Measurements from ENCODE around the gene ASPSCR1. TPM values are rescaled to one million over a fixed set of nuclear protein-coding genes. Genes with fewer than 3 reads are reported as not detected.

Gene ASPSCR1, protein sequence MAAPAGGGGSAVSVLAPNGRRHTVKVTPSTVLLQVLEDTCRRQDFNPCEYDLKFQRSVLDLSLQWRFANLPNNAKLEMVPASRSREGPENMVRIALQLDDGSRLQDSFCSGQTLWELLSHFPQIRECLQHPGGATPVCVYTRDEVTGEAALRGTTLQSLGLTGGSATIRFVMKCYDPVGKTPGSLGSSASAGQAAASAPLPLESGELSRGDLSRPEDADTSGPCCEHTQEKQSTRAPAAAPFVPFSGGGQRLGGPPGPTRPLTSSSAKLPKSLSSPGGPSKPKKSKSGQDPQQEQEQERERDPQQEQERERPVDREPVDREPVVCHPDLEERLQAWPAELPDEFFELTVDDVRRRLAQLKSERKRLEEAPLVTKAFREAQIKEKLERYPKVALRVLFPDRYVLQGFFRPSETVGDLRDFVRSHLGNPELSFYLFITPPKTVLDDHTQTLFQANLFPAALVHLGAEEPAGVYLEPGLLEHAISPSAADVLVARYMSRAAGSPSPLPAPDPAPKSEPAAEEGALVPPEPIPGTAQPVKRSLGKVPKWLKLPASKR
- total RNA-seq (2022; extraction: Qiagen RNA extraction; ENCODE audit: low read depth), result 16.0 to 28.1 TPM (median 27.1 TPM) in 5 replicates

DNA sequence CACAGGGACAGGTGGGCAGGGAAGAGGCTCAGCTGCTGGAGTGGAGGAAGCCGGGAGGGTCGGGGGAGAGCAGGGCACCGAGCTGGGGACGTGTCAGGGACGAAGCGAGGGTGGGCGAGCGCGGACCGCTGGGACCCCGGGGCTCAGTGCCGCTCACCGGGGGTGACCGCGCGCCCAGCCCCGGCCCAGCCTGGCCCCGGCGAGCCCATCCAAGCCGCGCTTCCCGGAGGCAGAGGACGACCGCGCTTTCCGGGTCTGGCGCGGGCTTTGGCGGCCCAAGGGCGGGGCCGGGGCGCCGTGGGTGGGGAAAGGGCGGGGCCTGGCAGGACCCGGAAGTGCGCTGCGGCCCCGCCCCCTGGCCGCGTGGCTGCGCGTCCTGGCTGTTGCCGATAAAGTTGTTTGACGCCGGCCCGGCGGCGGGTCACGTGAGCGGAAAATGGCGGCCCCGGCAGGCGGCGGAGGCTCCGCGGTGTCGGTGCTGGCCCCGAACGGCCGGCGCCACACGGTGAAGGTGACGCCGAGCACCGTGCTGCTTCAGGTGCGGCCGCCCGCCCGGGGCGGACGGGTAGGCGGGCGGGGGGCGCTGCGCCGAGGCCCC is at the start of gene ASPSCR1:
TSS of gene ASPSCR1 (plus strand) at position 419 of the 598 bp plus-strand sequence. CDS start at position 437, 18 bp downstream.

DNA sequence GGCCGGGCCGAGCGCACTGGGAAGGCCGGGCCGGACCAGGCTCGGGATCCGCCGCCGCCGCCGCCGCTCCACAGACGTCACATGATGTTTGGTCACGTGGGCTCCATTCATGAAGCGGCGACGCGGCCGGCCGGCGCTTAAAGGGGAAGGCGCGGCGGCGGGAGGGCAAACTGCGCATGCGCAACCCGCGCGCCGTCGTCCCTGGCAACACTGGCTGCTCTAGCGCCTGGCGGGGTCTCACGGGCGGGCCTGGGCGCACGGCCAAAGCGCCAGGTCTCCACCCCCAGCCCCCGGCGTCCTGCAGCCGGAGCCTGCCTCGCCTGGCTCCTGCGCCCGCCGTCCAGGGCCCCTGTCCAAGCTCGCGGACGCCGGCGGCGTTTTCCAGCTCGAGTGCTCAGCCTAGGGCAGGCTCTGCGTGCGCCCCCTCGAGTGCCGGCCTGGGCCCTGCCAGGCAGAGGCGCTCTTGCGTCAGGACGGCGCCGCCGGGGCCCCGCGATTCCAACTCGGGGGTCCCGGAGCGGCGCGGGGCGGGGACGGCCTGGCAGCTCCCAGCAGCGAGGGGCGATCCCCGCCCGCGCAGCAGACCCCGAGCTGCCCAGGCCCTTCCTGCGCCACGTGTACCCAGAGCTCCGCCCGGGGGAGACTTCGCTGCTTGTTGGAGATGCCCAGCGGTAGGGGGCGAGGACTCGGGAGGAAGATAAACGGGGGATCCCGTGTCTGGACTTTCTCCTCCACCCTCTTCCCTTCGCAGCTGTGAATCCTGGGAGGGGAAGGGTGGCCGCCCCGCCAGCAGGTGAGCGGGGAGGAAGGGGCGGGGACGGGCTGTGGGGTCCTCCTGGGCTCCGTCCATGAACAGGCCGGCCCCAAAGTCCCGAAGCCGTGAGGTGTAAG is 49.5 kb upstream of the ASPSCR1 start, which contains the start of gene MAFG:
TSS of gene MAFG (minus strand) at position 83 of the 891 bp plus-strand sequence. CDS start 4,550 bp downstream, outside the sequence.

DNA sequence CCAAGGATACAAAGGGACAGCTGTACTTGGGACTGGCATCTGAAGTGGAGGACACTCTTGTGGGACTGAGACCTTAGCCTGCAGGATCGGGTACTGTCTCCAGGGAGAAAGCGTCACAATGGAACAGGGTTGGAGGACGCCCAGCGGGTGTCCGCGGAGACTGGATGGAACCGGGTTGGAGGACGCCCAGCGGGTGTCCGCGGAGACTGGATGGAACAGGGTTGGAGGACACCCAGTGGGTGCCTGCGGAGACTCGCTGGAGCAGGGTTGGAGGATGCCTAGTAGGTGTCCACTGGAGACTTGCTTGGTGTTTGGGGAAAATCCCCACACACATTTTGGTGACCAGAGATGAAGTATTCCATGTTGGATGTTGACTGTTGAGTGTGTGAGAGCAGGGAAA is 30.2 kb upstream of the ASPSCR1 start, which contains the start of gene MYADML2:
TSS of gene MYADML2 (minus strand) at position 45 of the 400 bp plus-strand sequence. CDS start 5,492 bp downstream, outside the sequence.

DNA sequence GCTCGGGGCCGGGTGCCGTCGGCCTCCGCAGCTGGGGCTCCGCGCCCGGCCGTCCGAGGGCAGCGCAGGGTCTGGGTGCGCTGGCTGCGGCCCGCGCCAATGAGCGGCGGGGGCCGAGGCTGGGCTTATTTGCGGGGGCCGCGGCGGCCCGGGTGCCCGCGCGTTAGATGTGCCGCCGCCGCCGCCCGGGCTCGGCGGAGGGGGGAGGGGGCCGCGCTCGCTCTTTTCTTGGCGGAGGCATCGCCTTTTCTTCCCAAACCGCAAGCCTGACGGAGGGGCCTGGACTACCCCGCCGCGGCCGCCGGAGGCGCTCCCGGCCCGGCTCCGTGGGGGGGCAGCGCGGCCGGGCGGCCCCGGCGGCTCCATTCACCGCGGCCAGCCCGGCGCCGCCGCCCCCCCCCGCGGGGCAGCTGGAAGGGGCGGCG is 16.3 kb upstream of the ASPSCR1 start, which contains the start of gene NOTUM:
TSS of gene NOTUM (minus strand) at position 101 of the 425 bp plus-strand sequence. CDS start 278 bp downstream, outside the sequence.

DNA sequence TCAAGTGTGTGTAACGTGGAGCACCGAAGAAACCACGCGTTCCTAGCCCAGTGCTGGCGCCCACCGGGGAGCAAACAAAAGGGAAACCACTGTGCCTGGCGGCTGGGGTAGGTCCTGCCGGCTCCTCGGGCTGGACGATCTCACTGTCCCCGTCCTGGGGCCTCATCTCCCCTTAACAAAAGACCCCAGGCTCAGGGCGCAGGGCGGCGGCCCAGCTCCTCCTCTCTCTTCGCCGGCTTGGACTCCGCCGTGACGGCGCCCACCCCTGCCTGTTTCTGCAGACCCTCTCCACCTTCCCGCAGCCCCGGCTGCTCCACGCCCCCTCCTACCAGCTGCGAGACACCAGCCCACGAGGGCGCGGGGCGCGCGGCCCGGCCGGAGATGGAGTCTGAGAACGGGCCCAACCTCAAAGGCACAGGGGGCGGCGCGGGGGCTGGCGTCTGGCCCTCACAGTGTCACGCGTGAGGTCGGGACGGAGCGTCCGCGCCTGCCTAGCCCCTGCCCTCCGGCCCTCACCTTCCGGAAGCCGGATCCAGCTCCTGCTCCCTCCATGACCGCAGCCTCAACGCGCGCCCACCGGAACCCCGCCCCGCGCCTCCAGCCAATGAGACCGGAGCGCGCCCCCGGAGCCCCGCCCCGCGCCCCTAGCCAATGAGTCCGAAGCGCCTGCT is 45.0 kb downstream of the ASPSCR1 start, which contains the start of gene CENPX:
TSS of gene CENPX (minus strand) at position 569 of the 671 bp plus-strand sequence. CDS start at position 552, 17 bp downstream.

DNA sequence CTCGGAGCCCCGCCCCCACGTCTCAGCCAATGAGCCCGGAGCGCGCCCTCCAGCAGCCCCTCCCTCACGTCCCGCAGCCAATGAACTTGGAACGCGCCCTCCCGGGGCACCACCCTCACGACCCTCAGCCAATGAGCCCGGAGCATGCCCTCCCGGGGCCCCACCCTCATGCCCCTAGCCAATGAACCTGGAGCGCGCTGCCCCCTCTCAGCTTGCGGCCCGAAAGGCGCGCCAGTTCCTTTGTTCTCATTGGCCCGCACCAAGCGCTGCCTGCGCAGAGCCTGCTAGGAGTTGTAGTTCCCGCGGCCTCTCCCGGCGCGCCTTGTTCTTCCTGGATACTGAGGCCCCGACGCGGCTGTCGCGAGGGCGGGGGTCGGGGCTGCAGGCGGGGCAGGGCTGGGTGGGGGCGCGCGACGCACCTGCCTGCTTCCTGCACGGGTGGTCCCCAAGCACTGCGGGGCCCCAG is 45.6 kb downstream of the ASPSCR1 start, which contains the start of gene LRRC45:
TSS of gene LRRC45 (plus strand) at position 325 of the 466 bp plus-strand sequence. CDS start 339 bp downstream, outside the sequence.

DNA sequence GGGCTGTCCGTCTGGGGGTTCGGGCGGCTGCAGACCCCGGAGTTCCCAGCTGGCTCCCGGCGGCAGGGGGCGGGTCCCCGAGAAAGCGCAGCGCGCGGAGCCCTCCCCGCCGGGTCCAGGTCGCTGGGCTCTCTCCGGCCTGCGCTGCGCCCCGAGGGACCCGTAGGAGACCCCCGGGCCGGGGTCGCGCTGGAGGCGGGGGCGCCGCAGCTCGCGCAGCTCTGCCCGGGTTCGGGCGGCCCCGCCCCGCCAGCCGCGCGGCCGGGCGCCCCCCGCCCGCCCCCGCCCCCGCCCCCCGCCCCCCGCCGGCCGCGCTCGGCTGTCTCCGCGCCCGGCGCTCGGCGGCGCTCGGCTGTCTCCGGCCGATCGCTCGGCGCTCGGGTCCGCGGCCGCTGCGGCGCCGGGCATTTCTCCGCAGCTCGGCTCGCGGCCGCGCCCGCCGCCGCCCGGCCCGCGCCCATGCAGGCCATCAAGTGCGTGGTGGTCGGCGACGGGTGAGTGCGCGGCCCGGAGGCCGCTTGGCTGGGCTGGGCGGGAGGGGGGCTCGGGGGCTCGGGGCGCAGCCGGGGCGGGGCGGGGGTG is 54.0 kb downstream of the ASPSCR1 start, which contains the start of gene RAC3:
TSS of gene RAC3 (plus strand) at position 376 of the 582 bp plus-strand sequence. CDS start at position 460, 84 bp downstream.

DNA sequence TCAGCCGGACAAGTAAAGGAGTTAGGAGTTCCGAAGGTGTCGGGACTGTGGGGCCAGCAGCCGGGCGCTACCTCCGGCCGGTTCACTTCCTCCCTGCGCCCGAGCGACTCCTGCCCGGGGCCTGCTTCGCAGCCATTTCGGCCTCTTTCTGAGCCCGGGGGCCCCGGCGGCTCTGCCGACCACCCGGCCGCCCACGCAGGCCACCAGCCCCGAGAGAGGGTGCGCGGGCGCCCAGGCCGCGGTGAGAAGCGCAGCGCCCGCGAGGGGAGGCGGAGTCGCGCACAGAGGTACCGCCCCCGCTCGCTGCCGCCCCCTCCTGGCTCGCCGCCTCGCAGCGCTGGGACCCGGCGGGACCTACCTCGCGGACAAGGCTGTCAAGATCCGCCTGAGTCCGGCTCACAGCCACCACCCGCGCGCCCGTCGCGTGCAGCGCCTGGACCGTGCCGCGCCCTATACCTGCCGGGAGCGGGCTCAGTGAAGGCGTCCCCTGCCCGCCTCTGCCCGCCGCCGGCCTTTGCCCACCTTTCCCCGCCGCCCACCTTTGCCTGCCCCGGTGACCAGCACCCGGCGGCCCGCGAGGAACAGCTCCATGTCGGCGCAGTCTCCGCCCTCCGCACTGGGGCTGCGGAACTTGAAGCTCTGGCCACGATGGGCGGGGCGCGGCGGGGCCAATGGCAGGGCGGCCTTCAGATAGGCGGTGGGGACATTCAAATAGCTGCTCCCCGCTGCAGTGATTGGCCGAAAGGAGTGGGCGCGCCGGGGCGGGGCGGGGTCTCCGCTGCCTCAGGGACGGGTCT is 59.9 kb downstream of the ASPSCR1 start, which contains the start of gene DCXR:
TSS of gene DCXR (minus strand) at position 606 of the 797 bp plus-strand sequence. CDS start at position 591, 15 bp downstream.

DNA sequence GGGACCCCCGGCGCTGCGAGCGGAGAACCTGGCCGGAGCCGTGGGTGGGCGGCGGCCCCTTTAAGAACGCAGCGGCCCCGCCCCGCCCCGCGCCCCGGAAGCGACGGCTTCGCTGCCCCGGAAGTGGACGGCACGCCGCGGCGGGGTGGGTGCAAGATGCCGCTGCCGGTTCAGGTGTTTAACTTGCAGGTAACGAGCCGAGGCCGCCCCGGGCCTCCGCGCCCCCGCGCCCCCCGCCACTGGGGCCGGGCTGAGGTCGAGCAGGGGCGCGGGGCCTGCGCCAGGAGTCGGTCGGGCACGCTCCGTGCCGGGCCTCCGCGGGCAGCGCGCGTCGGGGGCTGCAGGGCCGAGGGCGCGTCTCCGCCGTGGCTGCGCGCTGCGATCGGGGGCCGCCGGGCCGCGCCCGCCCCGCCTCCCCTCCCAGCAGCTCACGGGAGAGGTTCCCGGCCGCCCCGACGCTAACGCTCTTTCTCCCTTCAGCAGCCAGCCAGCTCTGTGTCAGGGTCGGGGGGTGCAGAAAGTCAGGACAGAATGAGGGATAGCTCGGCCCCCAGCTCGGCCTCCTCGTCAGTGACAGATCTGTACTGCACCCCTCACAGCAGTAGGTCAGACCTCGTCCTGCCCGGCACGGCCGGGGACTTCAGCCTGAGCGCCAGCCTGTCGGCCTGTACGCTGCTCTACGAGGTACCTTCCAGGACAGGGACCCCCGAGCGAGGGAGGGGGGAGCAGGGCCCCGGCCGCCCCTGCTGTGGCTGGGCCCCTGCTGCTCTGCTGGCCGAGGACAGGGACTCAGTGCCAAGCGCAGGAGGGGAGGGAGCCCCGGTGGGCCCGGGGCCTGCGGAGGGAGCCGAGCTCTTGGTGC is 74.6 kb downstream of the ASPSCR1 start, which contains the start of the genes GPS1 and RFNG:
TSS of gene GPS1 (plus strand) at position 123 of the 862 bp plus-strand sequence. CDS start at position 157, 34 bp downstream.
TSS of gene RFNG (minus strand) at position 36 of the 862 bp plus-strand sequence. CDS start 45 bp downstream, outside the sequence.

DNA sequence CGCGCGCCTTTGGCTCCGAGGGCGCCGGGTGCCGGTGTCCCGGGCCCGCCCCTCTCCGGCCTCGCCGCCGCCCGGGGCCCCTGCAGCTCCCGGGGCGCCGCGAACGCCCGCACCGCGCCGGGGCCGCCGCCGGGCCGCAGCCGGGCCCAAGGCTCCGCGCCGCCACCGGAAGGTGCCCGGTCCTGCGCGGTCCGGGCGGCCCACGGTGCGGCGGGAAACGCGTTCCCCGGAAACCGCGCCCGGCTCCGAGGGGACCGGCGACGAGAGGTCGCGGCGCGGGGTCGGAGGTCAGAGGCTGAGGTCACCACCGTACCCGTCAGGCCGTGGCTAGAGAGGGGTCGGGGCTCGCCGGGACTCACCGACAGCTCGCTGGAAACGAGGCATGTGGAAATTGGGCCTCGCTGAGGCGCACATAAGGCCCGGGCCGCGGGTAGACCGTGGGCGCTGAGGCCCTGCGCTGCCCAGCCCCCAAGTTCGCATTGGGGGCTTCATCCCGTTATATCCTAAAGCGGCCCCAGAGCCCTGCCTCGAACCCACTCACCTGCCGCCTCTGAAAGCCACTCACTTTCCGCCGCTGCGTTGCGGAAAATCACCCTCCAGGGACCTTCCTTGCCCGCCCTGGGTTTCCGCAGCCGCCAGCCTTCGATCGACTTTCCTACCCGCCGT is 88.3 kb downstream of the ASPSCR1 start, which contains the start of gene DUS1L:
TSS of gene DUS1L (minus strand) at position 167 of the 666 bp plus-strand sequence. CDS start 745 bp downstream, outside the sequence.

Other genes starting within 250 kb of the ASPSCR1 start
- 0.11 to 0.52 TPM (median 0.31 TPM) in 4 of 5 replicates, not detected in the other for gene GCGR, start 173.5 kb upstream of the ASPSCR1 start, total RNA-seq (2022; extraction: Qiagen RNA extraction; ENCODE audit: low read depth)
- gene MCRIP1, start 144.3 kb upstream of the ASPSCR1 start, total RNA-seq (2022; extraction: Qiagen RNA extraction; ENCODE audit: low read depth), result 70.3 to 110 TPM (median 93.6 TPM) in 5 replicates
- 0.15 TPM in 1 of 5 replicates, not detected in the others for gene PPP1R27, start 142.6 kb upstream of the ASPSCR1 start, total RNA-seq (2022; extraction: Qiagen RNA extraction; ENCODE audit: low read depth)
- 698 to 774 TPM (median 714 TPM) in 5 replicates for gene P4HB, start 117.1 kb upstream of the ASPSCR1 start, total RNA-seq (2022; extraction: Qiagen RNA extraction; ENCODE audit: low read depth)
- gene ARHGDIA, start 106.3 kb upstream of the ASPSCR1 start, total RNA-seq (2022; extraction: Qiagen RNA extraction; ENCODE audit: low read depth), result 606 to 641 TPM (median 628 TPM) in 5 replicates
- 164 to 260 TPM (median 251 TPM) in 5 replicates for gene ALYREF, start 86.0 kb upstream of the ASPSCR1 start, total RNA-seq (2022; extraction: Qiagen RNA extraction; ENCODE audit: low read depth)
- 168 to 294 TPM (median 269 TPM) in 5 replicates for gene ANAPC11, start 85.9 kb upstream of the ASPSCR1 start, total RNA-seq (2022; extraction: Qiagen RNA extraction; ENCODE audit: low read depth)
- gene NPB, start 75.4 kb upstream of the ASPSCR1 start, total RNA-seq (2022; extraction: Qiagen RNA extraction; ENCODE audit: low read depth), result 0.44 to 0.65 TPM (median 0.58 TPM) in 4 of 5 replicates, not detected in the other
- 14.4 to 18.1 TPM (median 16.1 TPM) in 5 replicates for gene PCYT2, start 66.2 kb upstream of the ASPSCR1 start, total RNA-seq (2022; extraction: Qiagen RNA extraction; ENCODE audit: low read depth)
- 26.8 to 48.2 TPM (median 44.3 TPM) in 5 replicates for gene SIRT7, start 59.5 kb upstream of the ASPSCR1 start, total RNA-seq (2022; extraction: Qiagen RNA extraction; ENCODE audit: low read depth)
- gene MAFG, start 49.9 kb upstream of the ASPSCR1 start, total RNA-seq (2022; extraction: Qiagen RNA extraction; ENCODE audit: low read depth), result 23.8 to 45.5 TPM (median 38.0 TPM) in 5 replicates
- 45.0 to 90.7 TPM (median 84.5 TPM) in 5 replicates for gene PYCR1, start 40.3 kb upstream of the ASPSCR1 start, total RNA-seq (2022; extraction: Qiagen RNA extraction; ENCODE audit: low read depth)
- gene MYADML2, start 30.4 kb upstream of the ASPSCR1 start, total RNA-seq (2022; extraction: Qiagen RNA extraction; ENCODE audit: low read depth), result not detected in 5 replicates
- 0.29 to 0.66 TPM (median 0.49 TPM) in 4 of 5 replicates, not detected in the other for gene NOTUM, start 16.4 kb upstream of the ASPSCR1 start, total RNA-seq (2022; extraction: Qiagen RNA extraction; ENCODE audit: low read depth)
- 139 to 201 TPM (median 179 TPM) in 5 replicates for gene CENPX, start 45.2 kb downstream of the ASPSCR1 start, total RNA-seq (2022; extraction: Qiagen RNA extraction; ENCODE audit: low read depth)
- gene LRRC45, start 45.7 kb downstream of the ASPSCR1 start, total RNA-seq (2022; extraction: Qiagen RNA extraction; ENCODE audit: low read depth), result 8.8 to 17.9 TPM (median 15.3 TPM) in 5 replicates
- gene RAC3, start 54.0 kb downstream of the ASPSCR1 start, total RNA-seq (2022; extraction: Qiagen RNA extraction; ENCODE audit: low read depth), result 21.9 to 40.8 TPM (median 38.8 TPM) in 5 replicates
- gene DCXR, start 60.1 kb downstream of the ASPSCR1 start, total RNA-seq (2022; extraction: Qiagen RNA extraction; ENCODE audit: low read depth), result 57.4 to 102 TPM (median 94.1 TPM) in 5 replicates
- 13.5 to 28.2 TPM (median 22.6 TPM) in 5 replicates for gene RFNG, start 74.2 kb downstream of the ASPSCR1 start, total RNA-seq (2022; extraction: Qiagen RNA extraction; ENCODE audit: low read depth)
- 77.3 to 147 TPM (median 138 TPM) in 5 replicates for gene GPS1, start 74.3 kb downstream of the ASPSCR1 start, total RNA-seq (2022; extraction: Qiagen RNA extraction; ENCODE audit: low read depth)
- 66.4 to 156 TPM (median 150 TPM) in 5 replicates for gene DUS1L, start 88.2 kb downstream of the ASPSCR1 start, total RNA-seq (2022; extraction: Qiagen RNA extraction; ENCODE audit: low read depth)
- gene FASN, start 120.6 kb downstream of the ASPSCR1 start, total RNA-seq (2022; extraction: Qiagen RNA extraction; ENCODE audit: low read depth), result 63.0 to 155 TPM (median 144 TPM) in 5 replicates
- 15.5 to 28.9 TPM (median 27.5 TPM) in 5 replicates for gene CCDC57, start 235.2 kb downstream of the ASPSCR1 start, total RNA-seq (2022; extraction: Qiagen RNA extraction; ENCODE audit: low read depth)

Measured in A549 treated with ZK216348 at 1 μM for 4 hours (cell line).